ENCODE measurements around the gene SDK1. TPM values are rescaled to one million over a fixed set of nuclear protein-coding genes. Genes with fewer than 3 reads are reported as not detected.

Gene SDK1
- total RNA-seq, 2 donors from 2014 or later = 3.1 to 3.6 TPM

DNA sequence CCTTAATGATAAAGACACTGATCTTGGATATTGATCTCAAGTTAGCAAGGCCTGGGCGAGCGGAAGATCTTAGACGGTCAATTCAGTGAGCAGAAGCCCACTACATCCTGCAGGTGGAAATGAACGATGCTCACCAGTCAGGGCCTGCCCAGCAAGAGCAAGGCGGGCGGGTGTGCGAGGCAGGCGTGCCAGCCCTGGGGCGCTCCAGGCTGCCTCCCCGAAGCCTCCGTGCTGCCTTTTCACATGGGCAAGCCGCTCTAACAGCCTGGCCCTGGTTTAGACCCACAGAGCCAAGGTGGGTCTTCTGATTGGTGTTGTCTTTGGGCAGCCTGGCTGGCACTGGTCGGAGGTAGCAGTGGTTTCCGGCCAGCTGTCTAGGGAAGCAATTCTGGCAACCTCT is 906.0 kb downstream of the SDK1 start:
- no peak overlapping the region for H3K27ac ChIP-seq
- TF ChIP-seq, protein P1, sequence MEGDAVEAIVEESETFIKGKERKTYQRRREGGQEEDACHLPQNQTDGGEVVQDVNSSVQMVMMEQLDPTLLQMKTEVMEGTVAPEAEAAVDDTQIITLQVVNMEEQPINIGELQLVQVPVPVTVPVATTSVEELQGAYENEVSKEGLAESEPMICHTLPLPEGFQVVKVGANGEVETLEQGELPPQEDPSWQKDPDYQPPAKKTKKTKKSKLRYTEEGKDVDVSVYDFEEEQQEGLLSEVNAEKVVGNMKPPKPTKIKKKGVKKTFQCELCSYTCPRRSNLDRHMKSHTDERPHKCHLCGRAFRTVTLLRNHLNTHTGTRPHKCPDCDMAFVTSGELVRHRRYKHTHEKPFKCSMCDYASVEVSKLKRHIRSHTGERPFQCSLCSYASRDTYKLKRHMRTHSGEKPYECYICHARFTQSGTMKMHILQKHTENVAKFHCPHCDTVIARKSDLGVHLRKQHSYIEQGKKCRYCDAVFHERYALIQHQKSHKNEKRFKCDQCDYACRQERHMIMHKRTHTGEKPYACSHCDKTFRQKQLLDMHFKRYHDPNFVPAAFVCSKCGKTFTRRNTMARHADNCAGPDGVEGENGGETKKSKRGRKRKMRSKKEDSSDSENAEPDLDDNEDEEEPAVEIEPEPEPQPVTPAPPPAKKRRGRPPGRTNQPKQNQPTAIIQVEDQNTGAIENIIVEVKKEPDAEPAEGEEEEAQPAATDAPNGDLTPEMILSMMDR (IDR thresholded peaks at IDR 0.05) = no peak
- no peak for DNase-seq (ENCODE audit: low spot score)
- no peaks in the 10 kb centered on the region for H3K4me1 ChIP-seq
- H3K27me3 ChIP-seq = no peaks in the 10 kb centered on the region
- H3K4me3 ChIP-seq = no peak overlapping the region
- H3K36me3 ChIP-seq = no peaks in the 10 kb centered on the region
- H3K9me3 ChIP-seq = no peaks in the 10 kb centered on the region

DNA sequence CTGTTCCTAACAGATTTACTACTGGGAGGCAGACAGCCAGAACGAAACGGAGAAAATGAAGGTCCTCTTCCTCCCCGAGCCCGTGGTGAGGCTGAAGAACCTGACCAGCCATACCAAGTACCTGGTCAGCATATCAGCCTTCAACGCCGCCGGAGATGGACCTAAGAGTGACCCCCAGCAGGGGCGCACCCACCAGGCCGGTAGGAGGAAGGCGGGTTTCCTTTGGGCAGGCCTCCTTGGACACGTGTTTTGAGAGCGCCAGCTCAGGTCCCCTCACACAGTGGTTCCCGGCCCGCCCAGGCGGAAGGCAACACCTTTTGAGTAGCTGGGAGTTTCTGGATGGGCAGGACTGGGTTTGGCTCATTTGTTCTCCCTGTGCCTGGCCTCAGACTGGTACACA is 907.0 kb downstream of the SDK1 start:
- Histone ChIP-seq H3K36me3 (no peaks in the 10 kb centered on the region), H3K27me3 (no peaks in the 10 kb centered on the region), H3K4me1 (no peaks in the 10 kb centered on the region), H3K4me3 (no peak overlapping the region), H3K27ac (no peak overlapping the region), H3K9me3 (no peaks in the 10 kb centered on the region)
- TF ChIP-seq, protein P1 (IDR thresholded peaks at IDR 0.05) = no peak
- DNase-seq (ENCODE audit: low spot score) = no peak

GRCh38 chr7:4208586-4208985 is 907.5 kb downstream of the SDK1 start:
- Histone ChIP-seq H3K4me3 (no peak overlapping the region), H3K4me1 (no peaks in the 10 kb centered on the region), H3K9me3 (no peaks in the 10 kb centered on the region), H3K27me3 (no peaks in the 10 kb centered on the region), H3K36me3 (no peaks in the 10 kb centered on the region), H3K27ac (no peak overlapping the region)
- DNase-seq (ENCODE audit: low spot score) = no peak
- TF ChIP-seq, protein P1 (IDR thresholded peaks at IDR 0.05) = no peak

DNA sequence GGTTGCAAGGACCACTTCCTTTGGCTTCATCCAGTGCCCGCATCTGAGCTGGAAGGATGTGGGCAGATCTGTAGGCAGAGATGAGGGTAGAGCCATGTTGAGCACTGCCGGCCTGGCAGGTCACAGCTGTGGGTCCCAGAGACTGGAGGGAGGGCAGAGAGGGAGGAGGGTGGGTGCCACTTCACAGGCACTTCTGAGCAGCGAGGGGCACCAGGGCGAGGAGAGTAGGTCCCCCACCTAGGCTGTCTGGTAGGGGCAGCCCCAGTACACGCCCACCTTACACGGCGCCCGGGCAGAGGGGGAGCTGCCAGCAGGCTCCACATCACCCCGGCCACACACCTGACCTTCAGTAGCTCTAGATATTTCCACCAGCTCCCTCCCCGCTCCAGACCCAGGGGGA is 908.1 kb downstream of the SDK1 start:
- TF ChIP-seq, protein P1 (IDR thresholded peaks at IDR 0.05) = no peak
- no peak for DNase-seq (ENCODE audit: low spot score)
- Histone ChIP-seq H3K27me3 (no peaks in the 10 kb centered on the region), H3K36me3 (no peaks in the 10 kb centered on the region), H3K27ac (no peak overlapping the region), H3K9me3 (no peaks in the 10 kb centered on the region), H3K4me1 (no peaks in the 10 kb centered on the region), H3K4me3 (no peak overlapping the region)

GRCh38 chr7:4209966-4210365 is 908.9 kb downstream of the SDK1 start:
- no peak overlapping the region for H3K27ac ChIP-seq
- no peak for DNase-seq (ENCODE audit: low spot score)
- no peaks in the 10 kb centered on the region for H3K36me3 ChIP-seq
- H3K9me3 ChIP-seq = no peaks in the 10 kb centered on the region
- TF ChIP-seq, protein P1 (IDR thresholded peaks at IDR 0.05) = no peak
- H3K4me3 ChIP-seq = no peak overlapping the region
- no peaks in the 10 kb centered on the region for H3K27me3 ChIP-seq
- no peaks in the 10 kb centered on the region for H3K4me1 ChIP-seq

DNA sequence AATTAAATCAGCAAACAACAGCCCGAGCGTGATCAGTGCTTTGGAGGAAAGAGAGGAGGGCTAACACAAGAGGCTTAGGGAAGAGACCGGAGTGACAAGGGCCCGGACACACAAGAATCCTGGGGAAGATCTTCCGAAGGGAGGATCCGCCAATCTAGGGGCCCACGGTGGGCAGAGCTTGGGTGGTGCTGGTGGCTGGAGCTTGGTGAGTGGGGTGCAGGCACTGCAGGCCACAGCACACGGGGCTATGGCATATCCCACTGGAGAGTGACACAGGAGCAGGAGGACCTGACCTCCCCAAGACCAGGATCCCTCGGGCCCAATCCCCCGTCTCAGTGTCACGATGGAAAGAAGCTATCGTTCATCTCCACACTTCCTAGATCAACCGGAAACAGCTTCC is 909.8 kb downstream of the SDK1 start:
- Histone ChIP-seq H3K4me1 (no peaks in the 10 kb centered on the region), H3K9me3 (no peaks in the 10 kb centered on the region), H3K27me3 (no peaks in the 10 kb centered on the region), H3K27ac (no peak overlapping the region), H3K4me3 (no peak overlapping the region), H3K36me3 (no peaks in the 10 kb centered on the region)
- TF ChIP-seq, protein P1 (IDR thresholded peaks at IDR 0.05) = no peak
- DNase-seq (ENCODE audit: low spot score) = no peak

Data from right atrium auricular region (tissue), 2 donors.